Prostate gland (tissue), 2 donors: ENCODE measurements around the gene MPP3.

ENCODE experiments used
- POLR2AphosphoS5 ChIP-seq: sonication (generic); formaldehyde crosslinking; IDR thresholded peaks from one replicate; pipeline ENCODE4 v1.6.1; 2017; ENCODE audit warnings: antibody characterized with exemption
- TF ChIP-seq, protein P1 (sequence below), 4 experiments: fragments of 200-600 bp in 2 of 4; fragments of 450-650 bp in 2 of 4; sonication (generic) in 2 of 4; IDR thresholded peaks; 1 replicate in 3 of 4; 2 replicates in 1 of 4; pipeline ENCODE4 v1.5.1; 2016 to 2019; ENCODE audit warnings: antibody characterized with exemption in 4 of 4, mild to moderate bottlenecking in 2 of 4, moderate library complexity in 2 of 4

GRCh38 chr17:43768382-43768781, 64.6 kb downstream of the MPP3 start:
- TF ChIP-seq POLR2AphosphoS5, result no peak
- TF ChIP-seq, protein P1, sequence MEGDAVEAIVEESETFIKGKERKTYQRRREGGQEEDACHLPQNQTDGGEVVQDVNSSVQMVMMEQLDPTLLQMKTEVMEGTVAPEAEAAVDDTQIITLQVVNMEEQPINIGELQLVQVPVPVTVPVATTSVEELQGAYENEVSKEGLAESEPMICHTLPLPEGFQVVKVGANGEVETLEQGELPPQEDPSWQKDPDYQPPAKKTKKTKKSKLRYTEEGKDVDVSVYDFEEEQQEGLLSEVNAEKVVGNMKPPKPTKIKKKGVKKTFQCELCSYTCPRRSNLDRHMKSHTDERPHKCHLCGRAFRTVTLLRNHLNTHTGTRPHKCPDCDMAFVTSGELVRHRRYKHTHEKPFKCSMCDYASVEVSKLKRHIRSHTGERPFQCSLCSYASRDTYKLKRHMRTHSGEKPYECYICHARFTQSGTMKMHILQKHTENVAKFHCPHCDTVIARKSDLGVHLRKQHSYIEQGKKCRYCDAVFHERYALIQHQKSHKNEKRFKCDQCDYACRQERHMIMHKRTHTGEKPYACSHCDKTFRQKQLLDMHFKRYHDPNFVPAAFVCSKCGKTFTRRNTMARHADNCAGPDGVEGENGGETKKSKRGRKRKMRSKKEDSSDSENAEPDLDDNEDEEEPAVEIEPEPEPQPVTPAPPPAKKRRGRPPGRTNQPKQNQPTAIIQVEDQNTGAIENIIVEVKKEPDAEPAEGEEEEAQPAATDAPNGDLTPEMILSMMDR (IDR thresholded peaks at IDR 0.05), result no peak
